Pancreas (tissue), 10 donors: Measurements from ENCODE around the gene AGBL1. TPM values are rescaled to one million over a fixed set of nuclear protein-coding genes. Genes with fewer than 3 reads are reported as not detected.

Source experiments
- ATAC-seq, 4 donors: fragments of 200-7000 bp; cut with Tn5 transposase; one replicate each; pipeline versions ENCODE4 v1.8.0 to v1.9.1; 2020; ENCODE audit warnings: mild to moderate bottlenecking in 4 of 4, moderate library complexity in 4 of 4
- DNase-seq, 6 donors: peaks; one replicate each; pipeline ENCODE4 v3.0.0-alpha.2; 2020
- FAIRE-seq: peaks from 2 replicates; lab custom pipeline; 2012; peaks lifted over from hg19 to GRCh38; lab: Jason Lieb, UNC
- H3K27ac ChIP-seq, 4 donors: fragments of 200-600 bp; sonication (generic); 1 replicate in 3 of 4; 2 replicates in 1 of 4; pipeline versions ENCODE4 v1.5.0 to v1.8.0; 2020
- H3K27me3 ChIP-seq, 4 donors: fragments of 200-600 bp; one replicate each; pipeline ENCODE4 v1.8.0; 2021
- H3K36me3 ChIP-seq, 3 donors: fragments of 200-600 bp; sonication (generic) in 1 of 3; one replicate each; pipeline versions ENCODE4 v1.5.0 to v1.8.0; 2020 to 2021
- H3K4me1 ChIP-seq, 3 donors: fragments of 200-600 bp; one replicate each; pipeline ENCODE4 v1.8.0; 2021
- H3K4me3 ChIP-seq, 4 donors: fragments of 200-600 bp; sonication (generic) in 2 of 4; one replicate each; pipeline versions ENCODE4 v1.5.0 to v1.8.0; 2020 to 2021
- H3K9me3 ChIP-seq, 4 donors: fragments of 200-600 bp; one replicate each; pipeline ENCODE4 v1.8.0; 2021
- CTCF ChIP-seq, 4 donors: fragments of 200-600 bp; sonication (generic) in 3 of 4; IDR thresholded peaks; one replicate each; pipeline versions ENCODE4 v1.5.0 to v1.8.0; 2021; ENCODE audit warnings: antibody characterized with exemption in 4 of 4
- WGBS, 2 donors: extraction: QIAGEN DNeasy Blood & Tissue Kit; methylation state at CpG; one replicate each; pipeline ENCODE4 v1.1.7; 2013; 5-methylcytosine and 5-hydroxymethylcytosine counted together
- intact Hi-C, 3 donors: fragments of 100-400 bp; cut with DNase I; formaldehyde crosslinking; loops; one replicate each; pipeline versions ENCODE4 v1.11.1 to v1.14.2; 2022
- polyA plus RNA-seq, 2 donors: library from polyadenylated mRNA; stranded (reverse); fragments of 200-250 nt; gene quantifications; one replicate each; pipeline ENCODE4 v1.2.3, GENCODE V29; 2013
- total RNA-seq, 6 donors: library from RNA; stranded (reverse); fragmentation: NEBNext Ultra II Directional in 4 of 6; extraction: Animal tissue kit (Norgen Biotek cat#: 25700) in 4 of 6; gene quantifications; one replicate each; pipeline versions ENCODE4 v1.2.1 to v1.2.4, GENCODE V29; 2021 to 2023
- donor health status: healthy with polysubstance abuse.
- donor health status: DM: no; HTN: no; CAD: no; lungs with moderate emphysema.
- donor health status: DM: no; HTN: no; CAD: no.
- donor health status: control.
- donor health status: control.
- donor health status: Bipolar disorder and iron deficiency.
- donor health status: DM: yes; HTN: yes; CAD: no.
- donor health status: DM: no; HTN: no; CAD: no.
- donor health status: DM: no; HTN: no; CAD: no.
- donor health status: DM: yes; HTN: yes; CAD: no.

Gene AGBL1
- total and polyA plus RNA-seq, 8 donors = under 0.01 to 0.06 (median 0.05) TPM; not detected in 5

- ATAC-seq (no peak), DNase-seq (no peak), FAIRE-seq (no peak)
- no peak overlapping the region for H3K27ac ChIP-seq
- H3K27me3 ChIP-seq = peaks cover 0 to 3% (median 0%) of the 10 kb centered on the region in 4 donors
- no peaks in the 10 kb centered on the region for H3K9me3 ChIP-seq
- no peak overlapping the region for H3K4me3 ChIP-seq
- no peaks in the 10 kb centered on the region for H3K4me1 ChIP-seq
- no peak for TF ChIP-seq CTCF (IDR thresholded peaks at IDR 0.05)
- H3K36me3 ChIP-seq = no peaks in the 10 kb centered on the region
- intact Hi-C loops = no loop called here
- 58 to 64% methylated on average over 2 of the region's 2 CpGs for WGBS, 2 donors
Measured at GRCh38 chr15:86296769-86297168, 217.1 kb downstream of the AGBL1 start.

GRCh38 chr15:86300390-86301125 is 220.9 kb downstream of the AGBL1 start:
- Histone ChIP-seq H3K27ac (no peak overlapping the region), H3K36me3 (no peaks in the 10 kb centered on the region), H3K27me3 (no peaks in the 10 kb centered on the region), H3K4me1 (no peaks in the 10 kb centered on the region), H3K9me3 (no peaks in the 10 kb centered on the region), H3K4me3 (no peak overlapping the region)
- FAIRE-seq = no peak
- intact Hi-C loops = no loop called here
- no peak for DNase-seq
- no peak for TF ChIP-seq CTCF (IDR thresholded peaks at IDR 0.05)
- 60 to 67% methylated on average over 4 of the region's 4 CpGs for WGBS, 2 donors
- no peak for ATAC-seq

GRCh38 chr15:86311568-86312280 is 232.1 kb downstream of the AGBL1 start:
- Histone ChIP-seq H3K36me3 (no peaks in the 10 kb centered on the region), H3K9me3 (no peaks in the 10 kb centered on the region), H3K4me1 (no peaks in the 10 kb centered on the region), H3K27me3 (no peaks in the 10 kb centered on the region), H3K27ac (no peak overlapping the region), H3K4me3 (no peak overlapping the region)
- no peak for TF ChIP-seq CTCF (IDR thresholded peaks at IDR 0.05)
- no peak for DNase-seq
- WGBS, 2 donors = 60 to 70% methylated on average over 9 of the region's 9 CpGs
- FAIRE-seq = no peak
- no peak for ATAC-seq
- intact Hi-C loops = no loop called here

- WGBS, 2 donors = 51 to 59% methylated on average over 4 of the region's 4 CpGs
- DNase-seq (no peak), ATAC-seq (no peak), FAIRE-seq (no peak)
- Histone ChIP-seq H3K27me3 (no peaks in the 10 kb centered on the region), H3K36me3 (no peaks in the 10 kb centered on the region), H3K27ac (no peak overlapping the region), H3K9me3 (no peaks in the 10 kb centered on the region), H3K4me3 (no peak overlapping the region), H3K4me1 (no peaks in the 10 kb centered on the region)
- no peak for TF ChIP-seq CTCF (IDR thresholded peaks at IDR 0.05)
- intact Hi-C loops = no loop called here
Measured at GRCh38 chr15:86312486-86312885, 232.8 kb downstream of the AGBL1 start.

- DNase-seq = no peak
- intact Hi-C loops = no loop called here
- 45 to 63% methylated on average over 8 of the region's 8 CpGs for WGBS, 2 donors
Measured at GRCh38 chr15:86316216-86316615, 236.5 kb downstream of the AGBL1 start.

More at GRCh38 chr15:86316216-86316615, 236.5 kb downstream of the AGBL1 start:
- no peak for TF ChIP-seq CTCF (IDR thresholded peaks at IDR 0.05)
- Histone ChIP-seq H3K9me3 (no peaks in the 10 kb centered on the region), H3K4me1 (no peaks in the 10 kb centered on the region), H3K27me3 (no peaks in the 10 kb centered on the region), H3K27ac (no peak overlapping the region), H3K36me3 (no peaks in the 10 kb centered on the region), H3K4me3 (no peak overlapping the region)
- ATAC-seq = no peak
- FAIRE-seq = no peak
